ENCODE results near the gene PDE6B.

DNA sequence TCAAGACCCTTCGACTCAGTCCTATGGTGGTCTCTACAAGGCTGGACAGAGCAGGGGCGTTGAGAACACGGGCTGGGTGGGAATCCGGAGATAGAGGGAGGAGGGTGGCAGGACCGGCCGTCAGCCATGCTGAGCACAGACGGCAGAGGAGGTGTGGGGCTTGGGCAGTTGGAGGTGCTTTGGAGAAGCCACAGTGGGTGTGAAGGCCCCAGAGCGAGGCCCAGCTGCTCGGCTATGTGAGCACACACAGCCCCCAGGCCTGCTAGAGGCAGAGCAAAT, 4.2 kb downstream of the PDE6B start:
- TF ChIP-seq, protein P1, sequence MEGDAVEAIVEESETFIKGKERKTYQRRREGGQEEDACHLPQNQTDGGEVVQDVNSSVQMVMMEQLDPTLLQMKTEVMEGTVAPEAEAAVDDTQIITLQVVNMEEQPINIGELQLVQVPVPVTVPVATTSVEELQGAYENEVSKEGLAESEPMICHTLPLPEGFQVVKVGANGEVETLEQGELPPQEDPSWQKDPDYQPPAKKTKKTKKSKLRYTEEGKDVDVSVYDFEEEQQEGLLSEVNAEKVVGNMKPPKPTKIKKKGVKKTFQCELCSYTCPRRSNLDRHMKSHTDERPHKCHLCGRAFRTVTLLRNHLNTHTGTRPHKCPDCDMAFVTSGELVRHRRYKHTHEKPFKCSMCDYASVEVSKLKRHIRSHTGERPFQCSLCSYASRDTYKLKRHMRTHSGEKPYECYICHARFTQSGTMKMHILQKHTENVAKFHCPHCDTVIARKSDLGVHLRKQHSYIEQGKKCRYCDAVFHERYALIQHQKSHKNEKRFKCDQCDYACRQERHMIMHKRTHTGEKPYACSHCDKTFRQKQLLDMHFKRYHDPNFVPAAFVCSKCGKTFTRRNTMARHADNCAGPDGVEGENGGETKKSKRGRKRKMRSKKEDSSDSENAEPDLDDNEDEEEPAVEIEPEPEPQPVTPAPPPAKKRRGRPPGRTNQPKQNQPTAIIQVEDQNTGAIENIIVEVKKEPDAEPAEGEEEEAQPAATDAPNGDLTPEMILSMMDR (IDR thresholded peaks at IDR 0.05), result no peak
- TF ChIP-seq POLR2AphosphoS5 (IDR thresholded peaks at IDR 0.05), result no peak

Measured in gastroesophageal sphincter (tissue), 3 donors.